ENCODE data around the gene TOMM6.

Gene TOMM6

DNA sequence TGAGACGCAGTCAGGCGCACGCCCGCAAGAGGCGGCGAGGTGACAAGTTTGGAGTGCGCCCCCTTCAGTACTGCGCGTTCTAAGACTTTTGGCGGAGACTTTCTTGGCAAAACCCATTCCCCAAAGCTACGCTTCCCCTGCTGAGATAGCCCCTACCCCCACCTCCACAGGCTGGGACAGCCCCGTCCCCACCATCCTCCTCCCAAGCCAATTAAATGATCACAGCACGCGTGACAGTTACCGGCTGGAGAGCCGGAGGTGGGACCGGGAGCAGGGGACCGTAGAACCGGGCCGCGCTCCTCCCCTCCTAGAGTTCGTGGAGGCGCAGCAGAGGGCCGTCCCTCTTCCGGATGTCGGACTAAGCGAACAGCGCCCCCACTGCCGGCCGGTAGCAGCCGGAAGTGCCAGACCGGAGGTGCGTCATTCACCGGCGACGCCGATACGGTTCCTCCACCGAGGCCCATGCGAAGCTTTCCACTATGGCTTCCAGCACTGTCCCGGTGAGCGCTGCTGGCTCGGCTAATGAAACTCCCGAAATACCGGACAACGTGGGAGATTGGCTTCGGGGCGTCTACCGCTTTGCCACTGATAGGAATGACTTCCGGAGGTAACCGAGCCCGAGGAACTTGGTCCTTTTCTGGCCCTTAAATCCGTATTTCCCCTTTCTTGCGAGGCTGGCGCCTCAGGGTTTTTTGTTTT lies at the start of gene TOMM6:
Gene TOMM6 (plus strand): TSS at position 476 of the 699 bp plus-strand sequence. CDS start 4 bp downstream, at position 480.
- DNase-seq (ENCODE audit: low read depth in 2 of 2) = peak; percentile 85 to 90

DNA sequence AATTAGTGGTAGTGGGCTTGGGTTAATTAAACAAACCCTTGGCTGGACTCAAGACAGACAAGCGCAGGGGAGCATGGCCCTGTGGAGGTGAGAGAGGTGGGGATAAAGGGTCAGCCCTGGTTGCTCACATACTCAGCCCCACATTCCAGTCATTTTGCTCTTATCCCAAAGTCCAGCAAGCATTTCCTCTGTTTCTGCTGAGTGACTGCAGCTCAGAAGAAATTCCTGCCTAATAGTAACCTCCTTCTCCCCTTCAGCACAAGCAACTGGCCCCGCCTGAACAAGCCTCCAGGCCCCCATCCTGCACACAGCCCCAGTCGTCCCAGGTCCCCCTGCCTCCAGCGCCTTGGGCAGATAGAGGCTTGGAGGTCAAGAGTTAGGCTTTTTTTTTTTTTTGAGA lies 48.5 kb upstream of the TOMM6 start:
- no peak for DNase-seq (ENCODE audit: low read depth in 2 of 2)

DNA sequence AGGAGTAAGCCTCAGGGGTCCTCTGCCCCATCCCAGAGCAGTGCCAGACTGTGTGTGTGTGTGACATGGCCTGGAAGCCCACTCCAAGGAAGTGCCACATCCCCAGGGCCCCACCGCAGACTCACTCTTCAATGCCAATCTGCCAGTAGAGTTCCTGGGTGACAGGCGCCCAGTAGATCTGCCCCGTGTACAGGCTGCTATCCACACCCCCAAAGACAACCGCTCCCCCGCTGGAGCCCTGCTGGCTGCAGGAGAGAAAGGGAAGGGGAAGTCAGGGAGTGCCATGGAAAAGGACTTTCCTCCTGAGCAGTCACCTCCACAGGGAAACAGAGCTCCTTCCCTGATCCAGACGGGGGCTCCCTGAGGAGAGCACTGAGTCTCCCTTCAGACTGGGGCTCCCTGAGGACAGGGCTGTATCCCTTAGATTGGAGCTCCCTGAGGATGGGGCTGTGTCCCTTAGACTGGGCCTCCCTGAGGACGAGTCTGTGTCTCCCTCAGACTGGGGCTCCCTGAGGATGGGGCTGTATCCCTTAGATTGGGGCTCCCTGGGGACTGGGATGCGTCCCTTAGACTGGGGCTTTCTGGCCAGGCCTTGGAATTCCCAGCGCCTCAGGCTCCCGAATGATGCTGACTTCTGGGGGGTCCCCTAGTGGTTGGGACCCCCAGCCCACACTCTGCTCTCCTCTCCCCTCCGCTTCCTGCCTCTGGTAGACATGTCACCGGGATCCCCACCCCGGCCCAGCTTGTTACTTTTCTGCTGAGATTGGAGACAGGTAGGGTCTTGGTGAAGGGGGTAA lies 46.9 kb upstream of the TOMM6 start:
- DNase-seq (ENCODE audit: low read depth in 2 of 2) = no peak

DNA sequence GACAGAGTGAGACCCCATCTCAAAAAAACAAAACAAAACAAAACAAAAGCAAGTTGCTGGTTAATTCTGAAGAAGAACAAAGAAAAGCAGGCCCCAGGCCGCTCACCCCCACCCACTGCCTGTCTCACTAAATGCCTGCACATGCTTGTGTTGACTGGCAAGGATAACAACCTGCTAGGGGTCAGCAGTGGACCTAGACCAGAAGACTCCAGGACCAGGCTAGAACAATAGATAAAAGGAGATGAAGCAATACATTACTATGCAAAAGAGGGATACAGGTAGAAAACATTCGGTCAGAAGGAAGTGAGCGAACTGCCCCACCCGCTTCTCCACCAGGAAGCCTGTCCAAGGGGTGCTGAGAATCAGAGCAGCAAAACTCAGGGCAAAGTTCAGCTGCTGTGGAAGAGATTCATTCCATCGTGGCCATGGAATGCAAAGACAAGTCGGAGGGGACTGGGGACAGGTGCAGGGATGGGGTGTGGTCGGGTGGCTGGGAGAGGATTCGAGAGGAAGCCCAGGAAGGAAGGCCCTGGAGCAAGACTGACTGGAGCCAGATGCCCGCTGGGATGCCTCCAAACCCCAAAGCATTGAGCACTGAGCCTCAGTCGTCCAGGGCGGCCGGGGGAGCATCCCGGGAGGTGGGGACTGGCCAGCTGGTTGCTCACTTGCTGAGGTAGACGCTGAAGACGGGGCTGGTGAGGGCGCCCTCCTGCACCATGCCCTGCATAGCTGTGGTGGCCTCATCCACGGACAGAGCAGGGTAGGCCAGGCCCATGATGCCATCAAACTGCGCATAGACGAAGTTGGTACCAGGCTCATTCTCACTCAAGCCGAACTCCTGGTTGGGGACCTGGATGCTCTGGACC lies 45.6 kb upstream of the TOMM6 start:
- DNase-seq (ENCODE audit: low read depth in 2 of 2) = no peak

DNA sequence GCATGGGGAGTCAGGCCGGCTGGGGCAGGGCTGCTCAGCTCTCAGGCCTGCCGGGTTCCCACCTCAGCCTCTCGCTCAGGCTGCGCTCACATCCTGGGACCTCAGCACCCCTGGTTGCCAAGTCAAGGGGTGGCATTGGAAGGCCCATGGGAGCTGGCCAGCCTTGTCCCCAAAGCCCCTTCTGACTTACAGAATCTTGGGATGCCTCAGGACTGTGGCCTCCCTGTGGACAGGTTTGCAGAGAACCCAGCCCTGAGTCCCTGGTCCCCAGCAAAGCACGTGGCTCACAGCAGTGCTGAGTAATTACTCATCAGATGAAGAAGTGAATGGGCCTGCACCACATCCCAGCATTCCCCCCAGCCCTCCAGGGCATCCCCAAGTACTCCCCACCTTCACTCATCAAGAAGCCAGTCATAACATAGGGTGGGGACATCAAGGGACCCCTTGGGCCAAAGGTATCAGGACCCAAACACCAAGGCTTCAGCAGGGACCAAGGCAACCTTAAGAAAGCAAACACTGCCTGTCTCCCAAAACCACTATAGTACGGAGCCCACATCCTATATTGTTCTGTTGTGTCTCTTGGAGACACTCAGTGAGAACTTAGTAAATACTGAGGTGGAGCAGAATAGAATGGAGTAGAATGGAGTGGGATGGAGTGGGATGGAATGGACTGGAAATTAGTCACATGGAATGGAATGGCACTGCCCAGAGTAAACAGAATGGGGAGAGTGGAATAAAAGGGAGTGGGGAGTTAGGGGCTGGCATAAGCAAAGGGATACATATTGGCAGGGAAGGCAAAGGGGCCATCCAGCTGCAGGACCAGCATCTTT lies 43.9 kb upstream of the TOMM6 start:
- DNase-seq (ENCODE audit: low read depth in 2 of 2) = no peak

DNA sequence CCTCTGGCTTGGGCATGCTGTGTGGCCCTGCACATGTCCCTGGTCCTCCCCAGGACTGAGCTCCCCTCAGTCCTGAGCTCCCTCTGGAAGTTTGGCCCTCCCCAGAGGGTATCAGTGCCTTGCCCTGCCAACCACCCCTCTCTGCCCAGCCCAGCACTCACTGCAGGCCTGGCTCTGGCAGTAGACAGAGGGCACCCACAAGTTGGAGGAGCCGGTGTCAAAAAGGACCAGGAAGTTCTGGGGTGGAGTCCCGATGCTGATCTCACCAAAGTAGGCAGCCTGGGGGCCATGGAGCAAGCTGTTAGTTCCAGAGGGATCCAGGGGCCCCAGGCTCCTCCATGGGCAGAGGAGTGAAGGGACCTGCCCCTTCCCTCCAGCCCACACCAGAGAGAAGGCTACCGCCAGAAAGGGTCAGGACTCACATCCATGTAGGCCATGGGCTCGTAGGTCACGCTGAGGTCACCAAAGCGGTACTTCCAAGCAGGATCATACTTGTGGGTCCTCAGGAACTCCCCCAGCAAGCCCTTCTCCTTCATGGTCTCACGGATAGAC lies 43.2 kb upstream of the TOMM6 start:
- DNase-seq (ENCODE audit: low read depth in 2 of 2) = no peak

DNA sequence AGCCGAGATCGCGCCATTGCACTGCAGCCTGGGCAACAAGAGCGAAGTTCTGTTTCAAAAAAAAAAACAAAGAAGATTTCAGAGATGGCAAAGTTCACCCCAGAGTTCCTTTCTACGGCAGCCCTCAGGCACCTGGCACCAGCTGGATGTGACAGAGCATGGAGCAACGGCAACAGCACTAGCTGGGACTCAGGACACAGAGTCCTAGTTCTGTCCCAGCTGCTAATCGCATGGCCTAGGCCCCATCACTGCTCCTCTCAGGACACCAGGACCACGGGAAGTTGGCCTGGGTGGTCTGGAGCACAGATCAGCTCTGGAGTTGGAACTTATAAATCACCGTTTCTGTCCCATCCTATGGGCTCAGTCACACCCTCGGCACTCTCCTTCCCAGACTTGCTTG lies 41.4 kb upstream of the TOMM6 start:
- no peak for DNase-seq (ENCODE audit: low read depth in 2 of 2)

DNA sequence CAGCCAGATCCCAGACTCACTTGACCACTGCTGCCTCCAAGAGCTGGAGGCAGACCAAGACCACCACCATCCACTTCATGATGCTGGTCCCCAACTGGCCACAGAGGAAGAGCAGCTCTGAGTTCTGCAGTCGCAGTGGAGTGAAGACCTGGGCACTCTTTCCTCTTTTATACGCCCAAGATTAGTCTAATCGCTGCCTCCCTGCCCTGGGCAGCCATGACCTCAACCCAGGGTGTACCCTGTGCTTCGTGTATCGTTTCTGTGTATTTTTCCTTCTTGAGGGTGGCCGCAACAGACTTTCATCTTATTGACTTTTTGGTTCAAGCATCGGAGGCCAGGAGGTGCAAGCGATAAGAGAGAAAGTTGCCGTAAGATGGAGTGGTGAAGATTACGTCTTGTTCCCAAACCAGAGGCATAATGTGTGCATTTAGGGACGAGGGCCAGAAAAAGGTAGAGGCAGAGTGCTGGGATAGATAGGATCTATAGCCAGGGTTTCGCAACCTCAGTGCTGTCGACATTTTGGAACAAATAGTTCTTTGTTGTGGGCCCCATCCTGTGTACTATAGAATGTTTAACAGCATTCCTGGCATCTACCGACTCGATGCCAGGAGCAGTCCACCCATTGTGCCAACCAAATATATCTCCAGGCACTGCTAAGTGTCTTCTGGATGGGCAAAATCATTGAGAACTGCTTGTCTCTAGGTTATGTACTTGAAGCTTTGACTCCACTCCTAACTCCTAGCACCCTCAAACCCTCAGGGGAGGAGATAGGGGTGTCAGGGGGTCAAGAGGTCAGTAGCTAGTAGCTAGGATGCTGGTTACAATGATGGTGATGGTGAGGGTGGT lies 40.0 kb upstream of the TOMM6 start, which contains the start of gene PGC:
Gene PGC (minus strand): TSS at position 142 of the 846 bp plus-strand sequence. CDS start 63 bp downstream, at position 79.
- DNase-seq (ENCODE audit: low read depth in 2 of 2) = no peak

DNA sequence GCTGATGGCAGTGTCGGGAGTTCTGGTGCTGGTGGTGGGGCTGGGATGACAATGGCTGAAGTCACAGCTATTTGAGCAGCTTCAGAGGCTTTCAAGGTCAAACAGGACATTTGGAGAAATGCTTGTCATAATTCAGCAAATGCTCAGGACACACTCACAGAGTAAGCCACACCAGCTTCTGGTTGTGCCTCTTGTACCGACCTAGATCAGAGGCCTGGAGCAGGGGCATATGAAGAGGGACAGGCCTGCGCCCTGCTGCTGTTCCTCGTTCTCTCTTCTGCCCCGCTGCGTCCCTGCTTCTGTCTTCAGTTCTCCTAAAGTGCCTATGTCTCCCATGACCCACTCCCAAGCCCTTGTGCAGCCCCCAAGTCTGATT lies 39.4 kb upstream of the TOMM6 start:
- no peak for DNase-seq (ENCODE audit: low read depth in 2 of 2)

DNA sequence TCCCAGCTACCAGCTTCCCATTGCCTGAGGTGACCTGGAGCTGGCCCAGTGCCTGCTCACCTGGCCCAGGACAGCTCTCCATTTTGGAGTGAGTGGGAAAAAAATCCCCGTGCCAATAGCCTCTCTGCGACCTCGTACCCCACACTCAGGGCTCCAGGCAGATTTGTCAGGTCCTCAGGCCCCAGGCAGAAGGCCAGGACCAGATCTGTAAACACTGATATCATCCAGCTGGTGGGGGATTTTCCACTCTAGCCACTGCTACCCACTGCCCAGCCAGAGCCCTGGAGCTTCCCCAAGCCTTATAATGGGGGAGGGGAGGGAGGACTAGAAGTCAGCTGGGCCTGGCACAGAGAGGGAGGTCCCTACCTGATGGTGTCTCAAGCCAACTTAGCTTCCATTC lies 39.0 kb upstream of the TOMM6 start:
- no peak for DNase-seq (ENCODE audit: low read depth in 2 of 2)

DNA sequence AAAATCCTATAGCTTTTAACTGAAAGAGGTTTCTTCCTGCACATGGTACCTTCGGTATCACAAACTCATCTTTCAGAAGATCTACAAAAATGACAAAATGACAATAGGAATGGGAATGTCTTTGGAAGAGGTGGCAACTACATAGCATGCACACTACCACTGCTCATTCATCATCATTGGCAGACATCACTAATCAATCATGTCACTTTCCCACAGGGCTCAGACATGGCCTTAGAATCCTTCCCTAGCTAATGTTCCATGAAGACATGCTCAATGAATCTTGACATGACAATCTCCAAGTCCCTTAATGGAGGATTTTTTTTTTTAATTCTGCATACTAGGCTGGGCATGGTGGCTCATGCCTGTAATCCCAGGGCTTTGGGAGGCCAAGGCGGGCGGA lies 37.1 kb upstream of the TOMM6 start:
- DNase-seq (ENCODE audit: low read depth in 2 of 2) = no peak

DNA sequence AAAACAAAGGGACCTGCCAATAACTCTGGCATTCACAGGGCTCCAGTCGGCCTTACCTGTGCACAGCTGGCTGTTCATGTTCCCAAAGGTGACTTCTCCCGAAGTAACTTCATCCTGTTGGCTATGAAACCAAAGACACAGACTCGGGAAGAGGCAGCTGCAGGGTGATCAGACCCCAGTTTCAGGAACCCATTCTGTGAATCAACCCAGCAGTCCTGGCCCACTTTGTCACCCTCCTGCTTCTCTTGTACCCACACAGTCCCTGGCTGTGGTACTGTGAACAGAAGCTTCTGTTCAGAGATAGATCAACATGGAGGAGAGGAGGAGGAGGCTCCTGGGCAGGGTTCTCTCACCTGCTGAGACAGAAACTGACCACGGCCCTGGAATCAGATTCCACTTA lies 31.6 kb upstream of the TOMM6 start:
- no peak for DNase-seq (ENCODE audit: low read depth in 2 of 2)

DNA sequence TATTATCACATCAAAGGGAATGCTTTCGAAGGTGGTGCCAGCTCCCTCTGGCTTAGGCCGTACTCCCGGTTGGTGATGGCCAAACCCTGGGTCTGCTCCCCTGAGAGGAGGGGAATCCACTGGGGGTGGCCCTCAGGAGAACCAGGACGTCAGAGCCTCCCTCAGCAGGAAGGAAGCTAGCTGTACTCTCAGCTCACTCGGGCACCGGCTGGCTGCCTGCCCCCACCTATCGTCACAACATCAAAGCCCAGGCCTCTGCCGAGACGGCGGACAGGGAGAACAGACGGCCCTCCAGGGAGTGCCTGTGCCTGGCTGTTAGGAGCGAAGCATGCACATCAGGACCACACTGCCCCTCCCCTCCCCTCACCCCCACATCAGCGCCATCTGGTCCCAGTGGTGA lies 31.1 kb upstream of the TOMM6 start:
- no peak for DNase-seq (ENCODE audit: low read depth in 2 of 2)

DNA sequence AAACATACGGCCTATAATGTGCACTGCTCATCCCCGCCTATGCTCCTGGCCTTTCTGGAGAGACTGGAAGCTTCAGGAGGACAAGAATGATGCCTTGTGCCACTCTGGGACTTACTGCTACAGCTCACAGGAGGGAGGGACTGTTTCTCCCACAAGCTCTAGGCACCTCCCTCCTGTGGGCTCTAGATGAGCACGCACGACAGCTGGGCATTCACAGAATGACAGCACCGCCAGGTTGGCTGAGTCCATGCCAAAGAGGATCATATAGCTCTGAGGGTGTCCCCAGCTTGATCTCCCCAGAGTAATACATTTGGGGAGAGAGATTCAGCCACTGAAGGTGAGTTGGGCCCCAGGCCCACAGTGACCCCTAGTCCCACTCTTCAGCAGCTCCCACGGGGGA lies 30.2 kb upstream of the TOMM6 start:
- DNase-seq (ENCODE audit: low read depth in 2 of 2) = no peak

DNA sequence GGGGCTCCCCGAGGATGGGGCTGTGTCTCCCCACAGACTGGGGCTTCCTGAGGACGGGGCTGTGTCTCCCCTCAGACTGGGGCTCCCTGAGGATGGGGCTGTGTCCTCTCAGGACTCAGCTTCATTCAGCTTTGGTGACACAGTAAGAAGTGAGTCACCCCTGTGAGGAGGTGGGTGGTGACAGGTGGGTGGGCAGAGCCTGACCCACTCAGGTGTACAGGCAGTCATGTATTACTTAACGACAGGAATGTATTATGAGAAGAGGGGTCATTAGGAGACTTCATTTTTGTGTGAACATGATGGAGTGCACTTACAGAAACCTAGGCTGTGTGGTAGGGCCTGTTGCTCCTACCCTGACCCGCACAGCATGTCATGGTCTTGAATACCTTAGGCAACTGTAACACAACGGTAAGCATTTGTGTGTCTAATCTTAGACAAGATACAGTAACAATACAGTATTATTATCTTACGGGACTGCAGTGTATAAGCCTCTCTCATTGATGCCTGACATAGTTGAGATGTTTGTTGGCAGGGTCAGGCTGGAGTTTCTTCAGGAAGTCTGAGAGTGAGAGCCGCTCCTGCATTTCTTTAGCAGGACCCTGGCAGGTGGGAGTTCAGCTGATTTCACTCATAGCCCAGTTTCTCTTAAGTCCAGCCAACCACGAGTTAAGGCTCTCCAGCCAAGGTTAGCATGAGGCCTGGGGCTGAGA lies 29.4 kb upstream of the TOMM6 start:
- no peak for DNase-seq (ENCODE audit: low read depth in 2 of 2)

DNA sequence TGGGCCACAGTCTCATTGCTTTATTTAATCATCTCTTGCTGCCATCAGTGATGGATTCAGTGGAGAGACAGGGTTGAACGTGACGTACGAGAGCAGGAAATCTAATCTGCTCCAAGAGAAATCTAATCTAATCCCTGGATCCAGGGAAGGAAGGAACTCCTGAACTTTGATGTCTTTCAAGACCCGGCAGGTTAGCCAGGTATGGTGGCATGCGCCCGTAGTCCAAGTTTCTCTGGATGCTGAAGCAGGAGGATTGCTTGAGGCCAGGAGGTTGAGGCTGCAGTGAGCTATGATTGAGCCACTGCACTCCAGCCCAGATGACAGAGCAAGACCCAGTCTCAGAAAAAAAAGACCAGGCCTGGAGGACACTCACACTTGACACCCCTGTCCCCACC lies 28.9 kb upstream of the TOMM6 start:
- no peak for DNase-seq (ENCODE audit: low read depth in 2 of 2)

DNA sequence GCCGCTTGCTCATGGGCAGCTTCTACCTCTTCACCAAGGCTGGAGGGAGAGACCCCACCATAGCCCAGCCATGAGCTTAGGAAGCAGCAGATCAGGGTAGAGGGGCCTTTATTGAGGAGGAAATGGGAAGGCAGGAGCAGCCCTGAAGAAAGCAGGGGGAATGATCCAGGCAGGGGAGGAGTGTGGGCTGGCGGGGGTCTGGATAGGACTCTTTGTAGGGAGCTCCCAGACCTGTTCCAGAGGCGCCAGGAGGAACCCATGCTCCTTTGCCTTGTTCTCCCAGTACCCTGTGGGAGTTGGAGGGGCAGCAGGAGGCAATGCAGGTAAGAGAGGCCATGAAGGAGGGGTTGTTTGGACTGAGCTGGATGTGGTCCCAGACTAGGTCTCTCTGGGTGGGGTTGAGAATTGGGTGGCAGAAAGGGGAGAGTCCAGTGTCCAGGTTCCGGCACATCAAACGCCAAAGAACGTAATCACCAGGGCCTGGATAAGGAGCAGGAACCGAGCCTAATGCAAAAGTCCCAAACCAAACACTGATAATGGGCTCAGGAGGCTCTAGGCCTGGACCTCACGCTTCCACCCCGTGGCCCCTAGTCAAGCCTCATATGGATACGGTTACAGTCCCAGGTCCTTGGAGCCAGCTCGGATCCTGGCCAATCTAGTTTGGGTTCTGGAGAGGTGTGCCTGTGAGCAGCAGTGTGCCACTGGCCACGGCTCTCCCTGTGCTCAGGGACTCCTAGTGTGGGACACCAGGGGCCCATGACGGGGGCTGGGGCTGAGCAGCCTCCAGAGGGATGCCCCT lies 28.2 kb upstream of the TOMM6 start:
- no peak for DNase-seq (ENCODE audit: low read depth in 2 of 2)

DNA sequence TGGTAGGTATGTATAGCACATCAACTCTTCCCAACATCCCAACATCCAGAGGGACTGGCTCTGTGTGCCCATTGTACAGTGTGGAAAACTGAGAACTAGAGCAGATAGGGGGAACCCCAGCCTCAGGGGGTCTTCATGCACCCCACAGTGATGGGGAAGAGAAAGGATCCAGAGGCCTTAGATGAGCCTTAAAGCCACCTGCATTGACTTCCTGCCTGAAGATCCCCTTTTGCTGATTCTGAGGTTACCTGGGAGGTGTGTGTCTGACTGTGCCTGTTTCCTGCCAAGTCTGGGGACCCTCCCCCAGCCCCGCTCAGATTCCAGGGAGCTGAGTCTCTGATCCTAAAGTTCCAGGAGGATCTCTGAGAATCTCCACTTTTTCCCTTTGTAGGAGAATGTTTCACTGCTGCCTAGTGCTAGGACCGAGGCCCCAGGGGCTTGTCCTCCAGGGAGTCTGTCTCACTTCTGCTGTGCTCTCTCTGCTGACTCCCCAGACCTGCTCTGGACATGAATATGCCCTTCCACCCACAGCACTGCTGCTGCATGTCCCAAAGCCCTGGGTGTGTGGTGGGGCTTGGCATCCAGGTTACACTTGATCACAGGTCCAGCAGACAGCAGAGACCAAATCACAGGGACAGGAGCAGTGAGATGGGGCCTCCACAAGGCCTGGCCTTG lies 27.5 kb upstream of the TOMM6 start:
- DNase-seq (ENCODE audit: low read depth in 2 of 2) = no peak

All from stimulated activated CD4-positive, alpha-beta T cell treated with anti-CD3 and anti-CD28 coated beads, Interleukin-1b, Interleukin-23, amount 100 ng/mL, for 1 hour (primary cell).